Ishikawa (cell line): ENCODE results near the gene TOMM6.

ENCODE experiments used
- CEBPB ChIP-seq: IDR thresholded peaks from 2 replicates; pipeline ENCODE4 v1.6.1; 2012
- CREB1 ChIP-seq: IDR thresholded peaks from 2 replicates; pipeline ENCODE4 v1.6.1; 2012; ENCODE audit warnings: low read depth
- EGR1 ChIP-seq: IDR thresholded peaks from 2 replicates; pipeline ENCODE4 v1.6.1; 2012
- EP300 ChIP-seq: IDR thresholded peaks from 2 replicates; pipeline ENCODE4 v1.6.1; 2012; ENCODE audit warnings: borderline replicate concordance
- FOXM1 ChIP-seq: IDR thresholded peaks from 2 replicates; pipeline ENCODE4 v1.6.1; 2012; ENCODE audit warnings: low read depth, borderline replicate concordance
- MAX ChIP-seq: IDR thresholded peaks from 2 replicates; pipeline ENCODE4 v1.6.1; 2012
- NFIC ChIP-seq: IDR thresholded peaks from 2 replicates; pipeline ENCODE4 v1.6.1; 2012
- RAD21 ChIP-seq: IDR thresholded peaks from 2 replicates; pipeline ENCODE4 v1.6.1; 2012; ENCODE audit warnings: low read depth
- REST ChIP-seq: IDR thresholded peaks from 2 replicates; pipeline ENCODE4 v1.6.1; 2012; ENCODE audit warnings: low read depth, mild to moderate bottlenecking
- TAF1 ChIP-seq: IDR thresholded peaks from 2 replicates; pipeline ENCODE4 v1.6.1; 2012; ENCODE audit warnings: low read depth, mild to moderate bottlenecking
- TCF12 ChIP-seq: IDR thresholded peaks from 2 replicates; pipeline ENCODE4 v1.6.1; 2012; ENCODE audit warnings: low read depth
- TEAD4 ChIP-seq: IDR thresholded peaks from 2 replicates; pipeline ENCODE4 v1.6.1; 2012
- USF1 ChIP-seq: IDR thresholded peaks from 2 replicates; pipeline ENCODE4 v1.6.1; 2012
- YY1 ChIP-seq: IDR thresholded peaks from 2 replicates; pipeline ENCODE4 v1.6.1; 2012; ENCODE audit warnings: low read depth
- ZBTB7A ChIP-seq: IDR thresholded peaks from 2 replicates; pipeline ENCODE4 v1.6.1; 2012; ENCODE audit warnings: low read depth

Gene TOMM6

GRCh38 chr6:41813956-41814355 is 26.5 kb downstream of the TOMM6 start:
- TF ChIP-seq RAD21 (no peak), MAX (no peak), NFIC (no peak), FOXM1 (no peak), EP300 (no peak), CEBPB (no peak), TAF1 (no peak), TEAD4 (no peak), REST (no peak), TCF12 (no peak), EGR1 (no peak), ZBTB7A (no peak), CREB1 (no peak), USF1 (no peak)

GRCh38 chr6:41814629-41815028 is 27.1 kb downstream of the TOMM6 start:
- TF ChIP-seq EGR1 (no peak), ZBTB7A (no peak), FOXM1 (no peak), TEAD4 (no peak), YY1 (no peak), NFIC (no peak), CEBPB (no peak), TCF12 (no peak), REST (no peak), MAX (no peak), TAF1 (no peak), RAD21 (no peak), CREB1 (no peak), USF1 (no peak), EP300 (no peak)

GRCh38 chr6:41815587-41815986 is 28.1 kb downstream of the TOMM6 start:
- TF ChIP-seq EGR1 (no peak), TEAD4 (no peak), FOXM1 (no peak), EP300 (no peak), TAF1 (no peak), CEBPB (no peak), YY1 (no peak), RAD21 (no peak), CREB1 (no peak), USF1 (no peak), REST (no peak), NFIC (no peak), TCF12 (no peak), MAX (no peak), ZBTB7A (no peak)
